K562 (cell line): ENCODE measurements around the gene CHCHD6. TPM values are rescaled to one million over a fixed set of nuclear protein-coding genes. Genes with fewer than 3 reads are reported as not detected.

Experiments used
- ATAC-seq: fragments of 200-7000 bp; cut with Tn5 transposase; 3 replicates; pipeline ENCODE4 v1.9.1; 2020; ENCODE audit warnings: moderate library complexity
- BruUV-seq: library from RNA; stranded (reverse); fragments of 400-500 nt; replicated peaks from 2 replicates; lab custom pipeline; 2021; lab: Mats Ljungman, UMichigan
- CTCF ChIA-PET: fragments of 300-600 bp; formaldehyde crosslinking; extraction: SDS; loops from one replicate; lab custom pipeline; 2021; ENCODE audit warnings: low intra/inter-chr PET ratio; lab: Yijun Ruan, JAX
- POLR2A ChIA-PET: fragments of 300-600, 350-650 bp; sonication (Branson Sonifier 250); formaldehyde crosslinking; extraction: SDS; loops from one replicate; lab custom pipeline; 2021; ENCODE audit warnings: antibody characterized with exemption, inconsistent platforms; lab: Yijun Ruan, JAX
- DNase-seq, 4 experiments: peaks; one replicate each; pipeline versions ENCODE4 v3.0.0 to v3.0.0-alpha.2; 2011 to 2018; ENCODE audit warnings: low spot score in 3 of 4, mixed read lengths in 3 of 4; ENCODE audit errors: extremely low read depth in 1 of 4
- FAIRE-seq: peaks from 2 replicates; lab custom pipeline; 2011; peaks lifted over from hg19 to GRCh38; lab: Jason Lieb, UNC
- H2AFZ ChIP-seq: 2 replicates; pipeline ENCODE4 v1.6.0; 2011; ENCODE audit warnings: low read depth, low read length, control low read depth, inconsistent platforms
- H3K27ac ChIP-seq: fragments of 200-600 bp; 3 replicates; pipeline ENCODE4 v1.8.0; 2011; ENCODE audit warnings: low read depth, mild to moderate bottlenecking, control low read depth, inconsistent platforms, low read length, moderate library complexity, mixed read lengths; ENCODE audit errors: extremely low read depth
- H3K27me3 ChIP-seq, 2 experiments: fragments of 300-600 bp in 1 of 2; 2 replicates in 1 of 2; 3 replicates in 1 of 2; pipeline versions ENCODE4 v1.6.0 to v1.8.0; 2011; ENCODE audit warnings: inconsistent platforms in 2 of 2, low read length in 2 of 2, mild to moderate bottlenecking in 1 of 2, mixed read lengths in 1 of 2, moderate library complexity in 1 of 2; ENCODE audit not compliant: control insufficient read depth in 2 of 2, insufficient read depth in 2 of 2
- H3K36me3 ChIP-seq: fragments of 300-600 bp; 3 replicates; pipeline ENCODE4 v1.8.0; 2011; ENCODE audit warnings: mild to moderate bottlenecking, low read length, inconsistent platforms; ENCODE audit not compliant: control insufficient read depth, insufficient read depth
- H3K4me1 ChIP-seq, 2 experiments: fragments of 200-600 bp in 1 of 2; replicated peaks in 1 of 2; 2 replicates in 1 of 2; 3 replicates in 1 of 2; pipeline versions ENCODE4 v1.5.1 to v1.8.0; 2011; ENCODE audit warnings: inconsistent platforms in 2 of 2, low read length in 2 of 2, mild to moderate bottlenecking in 1 of 2, mixed read lengths in 1 of 2, moderate library complexity in 1 of 2; ENCODE audit not compliant: control insufficient read depth in 2 of 2, insufficient read depth in 2 of 2
- H3K4me2 ChIP-seq: 2 replicates; pipeline ENCODE4 v1.6.1; 2011; ENCODE audit warnings: low read length, control low read depth, inconsistent platforms, mixed read lengths; ENCODE audit not compliant: insufficient read depth
- H3K4me3 ChIP-seq: fragments of 200-600 bp; sonication (generic), shearing (Covaris generic); 2 replicates; pipeline ENCODE4 v1.5.1; 2016; ENCODE audit warnings: control low read depth, inconsistent platforms
- H3K79me2 ChIP-seq: fragments of 200-600 bp; 3 replicates; pipeline ENCODE4 v1.8.0; 2011; ENCODE audit warnings: low read length, inconsistent platforms; ENCODE audit not compliant: control insufficient read depth, insufficient read depth
- H3K9ac ChIP-seq, 2 experiments: 2 replicates each; pipeline versions ENCODE4 v1.6.0 to v1.6.1; 2011; ENCODE audit warnings: low read depth in 2 of 2, low read length in 2 of 2, control low read depth in 1 of 2, inconsistent platforms in 1 of 2, mild to moderate bottlenecking in 1 of 2, mixed read lengths in 1 of 2; ENCODE audit not compliant: insufficient read depth in 1 of 2
- H3K9me1 ChIP-seq: one replicate; pipeline ENCODE4 v1.6.0; 2011; ENCODE audit warnings: inconsistent platforms, mild to moderate bottlenecking, low read length, moderate library complexity; ENCODE audit not compliant: control insufficient read depth, insufficient read depth
- H3K9me3 ChIP-seq: replicated peaks from 2 replicates; pipeline ENCODE4 v1.5.1; 2011; ENCODE audit warnings: low read depth, low read length, inconsistent platforms; ENCODE audit not compliant: control insufficient read depth, insufficient read depth
- H4K20me1 ChIP-seq: replicated peaks from 2 replicates; pipeline ENCODE4 v1.6.1; 2011; ENCODE audit warnings: low read length, inconsistent platforms, mixed read lengths; ENCODE audit not compliant: control insufficient read depth, insufficient read depth
- GABPB1 ChIP-seq: sonication (generic); formaldehyde crosslinking; IDR thresholded peaks from 2 replicates; pipeline ENCODE4 v1.8.0; 2022; ENCODE audit warnings: mild to moderate bottlenecking, missing genetic modification reagents
- PTBP1 ChIP-seq: fragments of 200-400 bp; formaldehyde crosslinking; IDR thresholded peaks from 2 replicates; pipeline ENCODE4 v1.6.1; 2017; ENCODE audit warnings: low read depth, low read length
- ZNF764 ChIP-seq: fragments of 250-450 bp; sonication (Bioruptor Pico); IDR thresholded peaks from 2 replicates; pipeline ENCODE4 v1.4.0; 2020; ENCODE audit warnings: low read depth, mild to moderate bottlenecking, moderate library complexity
- WGBS: fragments of 100-300 bp; shearing (Covaris generic); methylation state at CpG from one replicate; pipeline ENCODE4 v1.1.6; 2016; ENCODE audit warnings: low coverage, mixed read lengths; ENCODE audit not compliant: insufficient coverage; ENCODE audit errors: missing lambda C conversion rate; 5-methylcytosine and 5-hydroxymethylcytosine counted together
- in situ Hi-C: fragments of 300-500 bp; cut with MboI; formaldehyde crosslinking; loops from 4 replicates; pipeline ENCODE4 v1.15.0; 2018; ENCODE audit warnings: inconsistent platforms, mixed read lengths
- intact Hi-C: fragments of 100-400 bp; cut with micrococcal nuclease; formaldehyde crosslinking; loops from 2 replicates; pipeline ENCODE4 v1.14.2; 2022
- polyA plus RNA-seq, 8 experiments: library from polyadenylated mRNA; depleted of rRNA in 4 of 8; stranded (reverse) in 5 of 8; unstranded in 3 of 8; fragments of >200 nt; fragmentation: Nextera tagmentation in 2 of 8; fragmentation: Illumina TruSeq in 1 of 8; extraction: Ambion mirVana in 2 of 8; extraction: Trizol in 1 of 8; gene quantifications; 2 replicates each; pipeline versions ENCODE4 v1.2.1 to v1.2.3, GENCODE V29; 2011 to 2014; ENCODE audit warnings: inconsistent platforms in 1 of 8, missing spikeins in 1 of 8
- total RNA-seq, 7 experiments: library from RNA; depleted of rRNA in 6 of 7; stranded (reverse); fragments of >200 nt in 6 of 7; fragmentation: Illumina TruSeq in 2 of 7; extraction: Trizol in 2 of 7; gene quantifications; 2 replicates each; pipeline versions ENCODE4 v1.2.1 to v1.2.3, GENCODE V29; 2011 to 2021; ENCODE audit warnings: low replicate concordance in 1 of 7
- TF ChIP-seq, protein P1 (sequence below): fragments of 250-450 bp; sonication (Bioruptor Pico); IDR thresholded peaks from 2 replicates; pipeline ENCODE4 v1.5.0; 2020; ENCODE audit warnings: mild to moderate bottlenecking, borderline replicate concordance
- TF ChIP-seq, protein P2 (sequence below): fragments of 250-450 bp; sonication (Bioruptor Pico); IDR thresholded peaks from 2 replicates; pipeline ENCODE4 v1.8.0; 2021; ENCODE audit warnings: mild to moderate bottlenecking, moderate library complexity

Gene CHCHD6
- total and polyA plus RNA-seq, 9 of the 15 experiments (the other 6 are each of a cell fraction or from before 2014, with no cell fraction given) = 4.6 to 18.6 (median 10.9) TPM

DNA sequence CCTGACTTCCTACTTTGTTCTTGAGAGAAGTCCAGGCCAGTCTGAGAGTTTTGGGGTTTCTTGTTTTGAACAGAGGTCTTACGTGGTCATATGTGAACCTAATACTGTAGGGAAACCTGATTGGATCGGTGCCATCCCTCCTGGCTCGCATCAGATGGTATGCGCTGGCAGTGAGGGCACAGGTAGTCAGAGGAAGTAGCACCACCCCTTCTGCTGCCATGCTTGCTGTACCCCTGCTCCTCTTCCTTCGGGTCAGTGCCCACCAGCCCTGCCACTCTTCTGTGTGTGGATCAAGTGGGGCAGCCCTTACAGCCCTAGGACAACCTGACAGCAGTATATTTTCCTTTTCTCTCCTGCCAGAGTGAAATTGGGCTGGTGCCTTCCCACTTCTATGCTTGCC lies 39.7 kb downstream of the CHCHD6 start:
- no peak overlapping the region for H2AFZ ChIP-seq
- 69% methylated on average over 5 of the region's 5 CpGs for WGBS
- in situ Hi-C loops (no loop called here), intact Hi-C loops (loop anchor here (10.0 kb wide), 1 partner anchor 219 kb away; the partner anchor contains the start of gene CHST13)
- BruUV-seq = no TSS peak
- H3K36me3 ChIP-seq = no peaks in the 10 kb centered on the region
- POLR2A ChIA-PET = no interaction called here
- peaks cover 3% of the 10 kb centered on the region for H3K9me1 ChIP-seq
- TF ChIP-seq GABPB1 (CRISPR knock-in tag) (no peak), PTBP1 (no peak), ZNF764 (CRISPR knock-in tag) (no peak)
- TF ChIP-seq, protein P1, sequence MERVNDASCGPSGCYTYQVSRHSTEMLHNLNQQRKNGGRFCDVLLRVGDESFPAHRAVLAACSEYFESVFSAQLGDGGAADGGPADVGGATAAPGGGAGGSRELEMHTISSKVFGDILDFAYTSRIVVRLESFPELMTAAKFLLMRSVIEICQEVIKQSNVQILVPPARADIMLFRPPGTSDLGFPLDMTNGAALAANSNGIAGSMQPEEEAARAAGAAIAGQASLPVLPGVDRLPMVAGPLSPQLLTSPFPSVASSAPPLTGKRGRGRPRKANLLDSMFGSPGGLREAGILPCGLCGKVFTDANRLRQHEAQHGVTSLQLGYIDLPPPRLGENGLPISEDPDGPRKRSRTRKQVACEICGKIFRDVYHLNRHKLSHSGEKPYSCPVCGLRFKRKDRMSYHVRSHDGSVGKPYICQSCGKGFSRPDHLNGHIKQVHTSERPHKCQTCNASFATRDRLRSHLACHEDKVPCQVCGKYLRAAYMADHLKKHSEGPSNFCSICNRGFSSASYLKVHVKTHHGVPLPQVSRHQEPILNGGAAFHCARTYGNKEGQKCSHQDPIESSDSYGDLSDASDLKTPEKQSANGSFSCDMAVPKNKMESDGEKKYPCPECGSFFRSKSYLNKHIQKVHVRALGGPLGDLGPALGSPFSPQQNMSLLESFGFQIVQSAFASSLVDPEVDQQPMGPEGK = no peak
- TF ChIP-seq, protein P2, sequence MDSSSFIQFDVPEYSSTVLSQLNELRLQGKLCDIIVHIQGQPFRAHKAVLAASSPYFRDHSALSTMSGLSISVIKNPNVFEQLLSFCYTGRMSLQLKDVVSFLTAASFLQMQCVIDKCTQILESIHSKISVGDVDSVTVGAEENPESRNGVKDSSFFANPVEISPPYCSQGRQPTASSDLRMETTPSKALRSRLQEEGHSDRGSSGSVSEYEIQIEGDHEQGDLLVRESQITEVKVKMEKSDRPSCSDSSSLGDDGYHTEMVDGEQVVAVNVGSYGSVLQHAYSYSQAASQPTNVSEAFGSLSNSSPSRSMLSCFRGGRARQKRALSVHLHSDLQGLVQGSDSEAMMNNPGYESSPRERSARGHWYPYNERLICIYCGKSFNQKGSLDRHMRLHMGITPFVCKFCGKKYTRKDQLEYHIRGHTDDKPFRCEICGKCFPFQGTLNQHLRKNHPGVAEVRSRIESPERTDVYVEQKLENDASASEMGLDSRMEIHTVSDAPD (CRISPR knock-in tag) = no peak
- FAIRE-seq (no peak), ATAC-seq (no peak), DNase-seq (no peak)
- no peak overlapping the region for H3K27ac ChIP-seq
- no peaks in the 10 kb centered on the region for H3K27me3 ChIP-seq
- no peaks in the 10 kb centered on the region for H3K79me2 ChIP-seq
- CTCF ChIA-PET = interaction anchor here (0.6 kb wide), 1 partner anchor 13 kb away, joined by 3 read pairs; no protein-coding TSS in a partner anchor
- H4K20me1 ChIP-seq = no peaks in the 10 kb centered on the region
- no peak overlapping the region for H3K4me2 ChIP-seq
- H3K9me3 ChIP-seq = no peaks in the 10 kb centered on the region
- H3K4me1 ChIP-seq = peaks cover 7 to 13% of the 10 kb centered on the region in 2 experiments; a peak in 4 of 5 replicates
- H3K9ac ChIP-seq = no peak overlapping the region
- no peak overlapping the region for H3K4me3 ChIP-seq
